Measurements from ENCODE around the gene RAPGEF2.
"Not testable (repeated sequence)": the region's sequence is repeated elsewhere in the genome, so short reads cannot be mapped to it uniquely, and the experiment has no call there.

RAPGEF2 gene

DNA sequence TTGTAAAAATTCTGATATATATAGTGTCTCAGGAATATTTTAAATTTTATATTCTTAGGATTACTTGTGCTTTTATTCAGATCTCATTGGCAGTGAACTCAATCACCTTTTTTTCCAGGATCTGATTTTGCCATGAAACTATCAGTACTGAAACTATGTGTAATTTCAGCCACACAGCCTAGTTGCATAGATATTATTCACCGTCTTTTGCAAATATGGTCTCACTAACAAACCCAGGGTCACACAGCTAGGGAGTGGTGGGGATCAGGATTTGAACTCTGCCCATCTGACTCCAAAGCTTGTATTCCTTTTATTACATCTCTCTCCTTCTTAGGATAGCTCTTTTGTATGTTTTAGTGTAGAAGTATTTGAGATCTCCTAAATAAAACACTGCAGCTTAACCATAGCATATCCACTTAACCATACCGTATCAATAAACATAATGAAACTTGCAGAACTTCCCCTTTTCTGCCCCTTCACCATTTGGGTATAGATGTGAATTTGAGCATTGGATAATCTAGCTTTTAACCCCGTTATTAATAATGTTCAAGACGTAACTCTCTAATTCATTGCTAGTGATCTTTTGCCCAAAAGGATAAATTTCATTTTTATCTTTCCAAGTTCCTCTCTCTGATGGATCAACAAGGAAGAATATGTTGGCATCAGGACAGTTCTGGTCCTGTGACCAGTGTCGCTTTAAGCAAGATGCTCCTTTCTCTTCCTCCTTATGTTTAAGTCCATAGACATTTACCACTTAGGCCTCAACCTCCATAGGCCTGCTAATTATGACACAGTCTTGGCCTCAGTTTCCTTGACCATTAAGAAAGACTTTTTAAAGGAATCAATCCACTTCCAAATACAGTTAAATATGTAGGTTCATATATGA lies 74.6 kb downstream of the RAPGEF2 start:
- no peak overlapping the region for H3K4me3 ChIP-seq (replicated peaks; ENCODE audit: low read depth, low read length)
- DNase-seq (ENCODE audit: extremely low read depth, low read depth) = no peak
- TF ChIP-seq, protein P1, sequence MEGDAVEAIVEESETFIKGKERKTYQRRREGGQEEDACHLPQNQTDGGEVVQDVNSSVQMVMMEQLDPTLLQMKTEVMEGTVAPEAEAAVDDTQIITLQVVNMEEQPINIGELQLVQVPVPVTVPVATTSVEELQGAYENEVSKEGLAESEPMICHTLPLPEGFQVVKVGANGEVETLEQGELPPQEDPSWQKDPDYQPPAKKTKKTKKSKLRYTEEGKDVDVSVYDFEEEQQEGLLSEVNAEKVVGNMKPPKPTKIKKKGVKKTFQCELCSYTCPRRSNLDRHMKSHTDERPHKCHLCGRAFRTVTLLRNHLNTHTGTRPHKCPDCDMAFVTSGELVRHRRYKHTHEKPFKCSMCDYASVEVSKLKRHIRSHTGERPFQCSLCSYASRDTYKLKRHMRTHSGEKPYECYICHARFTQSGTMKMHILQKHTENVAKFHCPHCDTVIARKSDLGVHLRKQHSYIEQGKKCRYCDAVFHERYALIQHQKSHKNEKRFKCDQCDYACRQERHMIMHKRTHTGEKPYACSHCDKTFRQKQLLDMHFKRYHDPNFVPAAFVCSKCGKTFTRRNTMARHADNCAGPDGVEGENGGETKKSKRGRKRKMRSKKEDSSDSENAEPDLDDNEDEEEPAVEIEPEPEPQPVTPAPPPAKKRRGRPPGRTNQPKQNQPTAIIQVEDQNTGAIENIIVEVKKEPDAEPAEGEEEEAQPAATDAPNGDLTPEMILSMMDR (IDR thresholded peaks at IDR 0.05; ENCODE audit: low read depth, low read length, missing control alignments) = no peak

DNA sequence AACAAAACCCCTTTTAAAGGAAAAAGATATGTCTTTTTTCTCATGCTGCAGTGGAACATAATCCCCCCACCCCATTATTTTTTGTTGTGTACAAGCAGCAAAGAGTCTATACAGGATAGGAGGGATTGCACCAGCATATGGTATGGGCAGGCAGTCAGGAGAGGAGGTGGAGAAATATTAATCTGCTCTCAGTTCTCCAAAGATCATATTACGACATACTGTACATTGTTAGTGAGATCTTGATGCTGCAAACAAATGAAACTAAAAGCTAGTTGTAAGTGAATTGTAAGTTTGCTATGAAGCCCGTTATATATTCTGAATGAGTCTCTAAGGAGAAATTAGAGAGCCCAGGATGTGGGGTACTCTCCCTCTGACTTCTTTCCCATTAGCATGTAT lies 75.3 kb downstream of the RAPGEF2 start:
- TF ChIP-seq, protein P1 (IDR thresholded peaks at IDR 0.05; ENCODE audit: low read depth, low read length, missing control alignments) = no peak
- H3K4me3 ChIP-seq (replicated peaks; ENCODE audit: low read depth, low read length) = no peak overlapping the region
- peak; percentile 6 for DNase-seq (ENCODE audit: extremely low read depth, low read depth)

DNA sequence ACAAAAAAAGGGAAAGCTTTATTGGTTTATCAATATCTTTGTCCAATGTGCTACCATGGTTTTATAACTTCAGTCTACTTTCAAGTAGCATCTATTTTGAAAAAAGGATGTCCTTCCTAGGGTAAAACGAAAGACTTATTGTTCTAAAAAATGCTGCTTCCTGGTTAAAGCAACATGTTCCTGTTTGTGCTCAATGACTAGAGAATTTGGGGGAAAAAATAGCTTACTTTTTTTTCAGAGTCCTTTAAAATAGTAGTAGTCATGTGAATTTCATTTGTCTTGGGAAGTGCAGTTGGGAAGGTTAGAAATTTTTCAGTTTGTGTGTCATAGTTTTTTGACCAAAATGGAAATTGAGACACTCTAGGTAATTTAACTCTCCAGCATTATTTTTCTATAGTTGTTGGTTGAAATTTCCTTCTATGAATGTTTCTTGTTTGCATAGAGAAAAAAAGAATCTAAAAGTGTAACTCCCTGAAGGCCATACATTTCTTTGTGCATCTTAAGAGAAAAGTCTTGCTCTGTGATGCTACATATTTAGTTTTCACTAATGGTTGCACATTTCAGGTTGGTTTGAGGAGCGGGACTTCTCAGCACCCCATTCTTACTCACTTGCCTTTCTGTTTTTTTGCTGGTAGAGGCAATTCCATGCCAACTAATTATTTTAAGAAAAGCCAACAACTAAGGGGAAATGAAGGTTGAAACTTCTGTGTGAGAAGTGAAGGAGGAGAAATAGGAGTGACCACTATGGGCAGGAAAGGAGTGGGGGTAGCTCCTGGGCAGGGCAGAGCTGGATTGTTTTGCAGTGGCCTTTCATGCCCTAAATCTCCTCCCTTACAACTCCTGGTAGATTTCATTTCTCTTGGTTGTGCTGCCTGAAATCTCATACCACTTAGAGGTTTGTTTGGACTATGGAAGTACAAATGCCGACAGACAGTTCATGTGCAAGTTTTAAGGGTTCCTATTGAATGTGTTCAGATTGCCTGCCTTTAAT lies 76.4 kb downstream of the RAPGEF2 start:
- H3K4me3 ChIP-seq (replicated peaks; ENCODE audit: low read depth, low read length) = no peak overlapping the region
- TF ChIP-seq, protein P1 (IDR thresholded peaks at IDR 0.05; ENCODE audit: low read depth, low read length, missing control alignments) = no peak
- no peak for DNase-seq (ENCODE audit: extremely low read depth, low read depth)

DNA sequence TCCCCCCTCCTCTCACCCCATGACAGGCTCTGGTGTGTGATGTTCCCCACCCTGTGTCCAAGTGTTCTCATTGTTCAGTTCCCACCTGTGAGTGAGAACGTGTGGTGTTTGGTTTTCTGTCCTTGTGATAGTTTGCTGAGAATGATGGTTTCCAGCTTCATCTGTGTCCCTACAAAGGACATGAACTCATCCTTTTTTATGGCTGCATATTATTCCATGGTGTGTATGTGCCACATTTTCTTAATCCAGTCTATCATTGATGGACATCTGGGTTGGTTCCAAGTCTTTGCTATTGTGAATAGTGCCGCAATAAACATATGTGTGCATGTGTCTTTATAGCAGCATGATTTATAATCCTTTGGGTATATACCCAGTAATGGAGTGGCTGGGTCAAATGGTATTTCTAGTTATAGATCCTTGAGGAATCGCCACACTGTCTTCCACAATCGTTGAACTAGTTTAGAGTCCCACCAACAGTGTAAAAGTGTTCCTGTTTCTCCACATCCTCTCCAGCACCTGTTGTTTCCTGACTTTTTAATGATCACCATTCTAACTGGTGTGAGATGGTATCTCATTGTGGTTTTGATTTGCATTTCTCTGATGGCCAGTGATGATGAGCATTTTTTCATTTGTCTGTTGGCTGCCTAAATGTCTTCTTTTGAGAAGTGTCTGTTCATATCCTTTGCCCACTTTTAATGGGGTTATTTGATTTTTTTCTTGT lies 81.2 kb downstream of the RAPGEF2 start:
- H3K4me3 ChIP-seq (replicated peaks; ENCODE audit: low read depth, low read length); DNase-seq (ENCODE audit: extremely low read depth, low read depth): not testable (repeated sequence)

DNA sequence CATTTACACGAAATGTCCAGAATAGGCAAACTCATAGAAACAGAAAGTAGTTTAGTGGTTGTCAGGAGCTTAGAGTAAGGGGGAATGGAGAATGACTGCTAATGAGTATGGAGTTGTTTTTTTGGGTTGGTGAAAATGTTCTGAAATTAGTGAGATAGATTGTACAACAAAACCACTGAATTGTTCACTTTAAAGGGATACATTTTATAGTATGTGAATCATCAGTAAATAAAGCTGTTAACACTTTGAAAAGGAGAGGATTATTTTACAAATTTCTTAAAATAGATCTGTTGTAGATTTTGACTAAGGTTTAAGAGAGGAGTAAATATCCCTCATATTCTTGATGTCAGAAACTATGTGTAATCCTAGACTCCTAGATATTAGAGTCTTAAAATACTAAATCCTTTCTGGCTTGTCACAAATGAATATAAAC lies 82.7 kb downstream of the RAPGEF2 start:
- TF ChIP-seq, protein P1 (IDR thresholded peaks at IDR 0.05; ENCODE audit: low read depth, low read length, missing control alignments) = no peak
- no peak for DNase-seq (ENCODE audit: extremely low read depth, low read depth)
- H3K4me3 ChIP-seq (replicated peaks; ENCODE audit: low read depth, low read length) = no peak overlapping the region

DNA sequence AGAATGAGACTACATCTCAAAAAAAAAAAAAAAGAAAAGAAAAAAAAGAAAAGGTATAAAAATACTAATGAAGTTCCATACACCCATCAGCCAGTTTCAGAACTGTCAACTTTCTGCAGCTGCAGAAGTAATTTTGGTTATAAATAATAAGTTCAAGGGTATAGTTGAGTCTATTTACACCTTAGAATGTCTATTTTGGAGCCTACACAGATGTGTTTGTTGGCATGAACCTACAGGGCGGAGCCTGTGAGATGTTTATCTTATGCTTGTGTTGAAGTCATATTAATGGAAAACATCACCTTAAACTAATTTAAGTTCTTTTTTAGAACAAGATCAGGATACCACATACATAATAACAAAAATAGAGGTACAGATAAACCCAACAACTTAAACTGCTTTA lies 85.8 kb downstream of the RAPGEF2 start:
- no peak overlapping the region for H3K4me3 ChIP-seq (replicated peaks; ENCODE audit: low read depth, low read length)
- TF ChIP-seq, protein P1 (IDR thresholded peaks at IDR 0.05; ENCODE audit: low read depth, low read length, missing control alignments) = no peak
- DNase-seq (ENCODE audit: extremely low read depth, low read depth) = no peak

Measured in HFF-Myc (cell line).